Testis (tissue), 3 donors: Measurements from ENCODE around the gene VPS29. TPM values are rescaled to one million over a fixed set of nuclear protein-coding genes. Genes with fewer than 3 reads are reported as not detected.
"Not testable (repeated sequence)": the region's sequence is repeated elsewhere in the genome, so short reads cannot be mapped to it uniquely, and the experiment has no call there.

Source experiments
- DNase-seq: peaks from one replicate; pipeline ENCODE4 v3.0.0-alpha.2; 2019
- H3K27ac ChIP-seq, 2 donors: fragments of 200-600 bp; sonication (generic); one replicate each; pipeline ENCODE4 v1.5.1; 2019
- H3K27me3 ChIP-seq: fragments of 200-600 bp; sonication (generic); one replicate; pipeline ENCODE4 v1.5.1; 2019
- H3K36me3 ChIP-seq: fragments of 200-600 bp; sonication (generic); one replicate; pipeline ENCODE4 v1.5.1; 2017; ENCODE audit warnings: low read depth; ENCODE audit errors: missing control alignments
- H3K4me1 ChIP-seq: fragments of 200-600 bp; sonication (generic); one replicate; pipeline ENCODE4 v1.5.1; 2019
- H3K4me3 ChIP-seq, 2 donors: fragments of 200-600 bp; sonication (generic); one replicate each; pipeline ENCODE4 v1.5.1; 2017 to 2019
- H3K9me3 ChIP-seq: fragments of 200-600 bp; sonication (generic); one replicate; pipeline ENCODE4 v1.5.1; 2017
- CTCF ChIP-seq, 3 experiments: fragments of 450-650 bp in 2 of 3; fragments of 200-600 bp in 1 of 3; sonication (generic) in 1 of 3; IDR thresholded peaks; one replicate each; pipeline ENCODE4 v1.5.1; 2016 to 2019; ENCODE audit warnings: antibody characterized with exemption in 3 of 3, mild to moderate bottlenecking in 2 of 3, moderate library complexity in 1 of 3
- POLR2A ChIP-seq: fragments of 450-650 bp; IDR thresholded peaks from one replicate; pipeline ENCODE4 v1.6.1; 2017; ENCODE audit warnings: antibody characterized with exemption, mild to moderate bottlenecking, moderate library complexity
- WGBS, 2 donors: methylation state at CpG; one replicate each; pipeline ENCODE4 v1.1.5; 2018; 5-methylcytosine and 5-hydroxymethylcytosine counted together
- intact Hi-C: fragments of 100-400 bp; cut with DNase I; formaldehyde crosslinking; loops from one replicate; pipeline ENCODE4 v1.15.1; 2023; ENCODE audit warnings: low total_unique reads
- polyA plus RNA-seq: library from polyadenylated mRNA; stranded (reverse); fragments of 350-450 nt; fragmentation: Illumina TruSeq; extraction: RNeasy Lipid Tissue Mini Kit (QIAGEN cat#74804); gene quantifications from one replicate; pipeline ENCODE4 v1.2.3, GENCODE V29; 2014; ENCODE audit warnings: low read depth, low replicate concordance; ENCODE audit not compliant: insufficient read depth
- total RNA-seq, 2 donors: library from RNA; depleted of rRNA; stranded (reverse); fragments of >200 nt; gene quantifications; one replicate each; pipeline ENCODE4 v1.2.3, GENCODE V29; 2016

Gene VPS29
- total and polyA plus RNA-seq, 3 donors from 2014 or later: 66.3 to 81.9 (median 74.5) TPM

DNA sequence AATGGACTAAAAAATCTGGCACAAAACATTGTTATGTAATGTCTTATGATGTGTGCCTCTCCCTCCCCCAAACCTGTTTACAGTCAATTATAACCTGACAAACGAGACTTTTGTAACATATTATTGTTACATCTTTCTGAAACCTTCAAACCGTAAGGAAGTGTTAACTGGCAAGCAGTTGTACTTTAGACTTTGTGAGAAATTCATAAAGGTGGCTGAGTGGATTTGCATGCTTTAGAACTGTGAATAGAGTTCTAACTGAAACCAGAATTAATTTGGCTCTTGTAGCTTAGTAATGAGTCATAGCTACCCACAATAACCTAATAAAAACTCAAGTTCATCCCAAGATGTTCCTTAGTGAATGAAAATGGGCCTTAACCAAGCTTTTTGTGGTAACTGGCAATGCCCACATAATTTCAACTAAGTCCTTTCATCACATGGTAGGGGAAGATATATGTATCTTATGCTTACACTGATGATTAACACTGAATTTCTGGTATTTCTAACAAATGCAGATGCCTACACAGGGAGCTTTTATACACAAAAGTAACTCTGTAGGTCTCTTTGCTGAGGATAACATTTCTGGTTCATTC is 29.9 kb upstream of the VPS29 start:
- TF ChIP-seq POLR2A (no peak), CTCF (IDR thresholded peaks at IDR 0.05) (no peak)
- H3K27ac ChIP-seq: peak overlapping the region in 1 of 2 donors; percentile 11
- 7 to 15% methylated on average over 2 of the region's 2 CpGs for WGBS, 2 donors
- H3K4me1 ChIP-seq: peaks cover 6% of the 10 kb centered on the region
- intact Hi-C loops: no loop called here
- no peaks in the 10 kb centered on the region for H3K9me3 ChIP-seq
- H3K27me3 ChIP-seq: no peaks in the 10 kb centered on the region
- H3K4me3 ChIP-seq: no peak overlapping the region
- DNase-seq: no peak
- H3K36me3 ChIP-seq: no peaks in the 10 kb centered on the region

- Histone ChIP-seq H3K27ac (no peak overlapping the region), H3K4me1 (peaks cover 6% of the 10 kb centered on the region), H3K9me3 (no peaks in the 10 kb centered on the region), H3K36me3 (no peaks in the 10 kb centered on the region), H3K4me3 (no peak overlapping the region), H3K27me3 (no peaks in the 10 kb centered on the region)
- intact Hi-C loops: no loop called here
- no peak for TF ChIP-seq POLR2A
- no peak for TF ChIP-seq CTCF (IDR thresholded peaks at IDR 0.05)
- no peak for DNase-seq
- WGBS, 2 donors: 79 to 94% methylated on average over 2 of the region's 2 CpGs
Observed at GRCh38 chr12:110530511-110530910, 28.6 kb upstream of the VPS29 start.

DNA sequence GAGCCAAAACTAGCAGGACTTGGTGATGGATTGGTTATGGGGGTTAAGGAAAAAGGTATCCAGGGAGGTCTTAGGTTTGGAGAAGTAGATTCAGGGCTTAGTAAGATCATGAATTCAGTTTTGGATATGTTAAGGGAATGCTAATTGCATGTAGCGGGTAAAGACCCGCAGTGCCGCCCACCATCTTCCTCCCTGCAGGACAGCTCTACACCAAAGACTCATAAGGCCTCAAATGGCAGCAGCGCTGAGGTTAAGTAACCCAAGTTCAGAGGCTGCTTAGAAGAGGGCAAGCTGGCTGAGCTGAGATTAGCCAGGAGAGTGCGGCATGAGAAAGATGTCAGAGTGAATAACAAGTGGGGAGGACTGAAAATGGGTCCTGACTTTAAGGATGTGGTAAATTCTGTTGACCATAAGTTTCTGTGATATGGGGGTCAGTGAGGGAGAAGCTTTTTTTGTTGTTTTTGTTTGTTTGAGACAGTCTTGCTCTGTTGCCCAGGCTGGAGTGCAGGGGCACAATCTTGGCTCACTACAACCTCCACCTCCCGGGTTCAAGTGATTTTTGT is 26.4 kb upstream of the VPS29 start:
- Histone ChIP-seq H3K27ac (no peak overlapping the region), H3K36me3 (no peaks in the 10 kb centered on the region), H3K4me3 (no peak overlapping the region), H3K27me3 (no peaks in the 10 kb centered on the region), H3K4me1 (peaks cover 6% of the 10 kb centered on the region), H3K9me3 (no peaks in the 10 kb centered on the region)
- DNase-seq: no peak
- intact Hi-C loops: no loop called here
- TF ChIP-seq POLR2A (no peak), CTCF (IDR thresholded peaks at IDR 0.05) (no peak)
- 91 to 93% methylated on average over 6 of the region's 6 CpGs for WGBS, 2 donors

DNA sequence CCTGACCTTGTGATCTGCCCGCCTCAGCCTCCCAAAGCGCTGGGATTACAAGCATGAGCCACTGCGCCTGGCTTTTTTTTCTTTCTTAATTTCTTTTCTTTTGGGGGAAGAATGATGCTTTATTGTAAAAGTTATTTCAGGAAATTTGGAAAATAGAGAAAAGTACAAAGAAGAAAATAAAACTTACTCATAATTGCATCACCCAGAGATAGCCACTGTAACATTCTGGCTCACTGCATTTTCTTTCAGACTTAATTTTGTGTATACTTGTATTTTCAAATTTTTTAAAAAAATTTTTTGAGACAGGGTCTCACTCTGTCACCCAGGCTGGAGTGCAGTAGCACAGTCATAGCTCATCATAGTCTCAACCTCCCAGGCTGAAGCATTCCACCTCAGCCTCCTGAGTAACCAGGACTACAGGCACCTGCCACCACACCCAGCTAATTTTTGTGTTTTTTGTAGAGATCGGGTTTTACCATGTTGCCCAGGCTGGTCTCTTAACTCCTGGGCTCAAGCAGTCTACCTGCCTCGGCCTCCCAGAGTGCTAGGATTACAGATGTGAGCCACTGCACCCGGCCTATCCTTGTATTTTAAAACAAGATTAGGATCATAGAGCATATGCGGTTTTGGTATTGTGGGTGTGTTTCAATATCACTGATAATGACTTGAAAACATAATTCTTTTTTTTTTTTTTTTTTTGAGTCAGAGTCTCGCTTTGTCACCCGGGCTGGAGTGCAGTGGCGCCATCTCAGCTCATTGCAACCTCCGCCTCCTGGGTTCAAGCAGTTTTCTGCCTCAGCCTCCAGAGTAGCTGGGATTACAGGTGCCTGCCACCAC is 19.2 kb upstream of the VPS29 start:
- H3K36me3 ChIP-seq, H3K27ac ChIP-seq, DNase-seq, intact Hi-C loops, H3K4me3 ChIP-seq, H3K4me1 ChIP-seq, H3K9me3 ChIP-seq, H3K27me3 ChIP-seq: not testable (repeated sequence)
- 92% methylated on average over 11 of the region's 11 CpGs for WGBS, 2 donors

- H3K36me3 ChIP-seq, H3K4me1 ChIP-seq, intact Hi-C loops, H3K27me3 ChIP-seq, H3K4me3 ChIP-seq, H3K9me3 ChIP-seq, H3K27ac ChIP-seq, DNase-seq: not testable (repeated sequence)
- 95 to 96% methylated on average over 8 of the region's 8 CpGs for WGBS, 2 donors
Observed at GRCh38 chr12:110518014-110518413, 16.1 kb upstream of the VPS29 start.
